ENCODE data around the gene TLK2.

Gene TLK2

GRCh38 chr17:62630365-62631085, 151.9 kb downstream of the TLK2 start:
- FAIRE-seq, result no peak

GRCh38 chr17:62631086-62631935, 152.7 kb downstream of the TLK2 start:
- FAIRE-seq, result no peak

GRCh38 chr17:62631936-62632924, 153.6 kb downstream of the TLK2 start:
- FAIRE-seq, result no peak

- FAIRE-seq, result no peak
Observed at GRCh38 chr17:62637809-62638208, 159.2 kb downstream of the TLK2 start.

GRCh38 chr17:62641153-62641552, 162.5 kb downstream of the TLK2 start:
- no peak for FAIRE-seq

- no peak for FAIRE-seq
Observed at GRCh38 chr17:62641951-62642350, 163.3 kb downstream of the TLK2 start.

- no peak for FAIRE-seq
Observed at GRCh38 chr17:62643496-62643895, 164.9 kb downstream of the TLK2 start.

- FAIRE-seq, result no peak
Observed at GRCh38 chr17:62644487-62645173, 166.0 kb downstream of the TLK2 start.

- FAIRE-seq, result no peak
Observed at GRCh38 chr17:62648251-62648955, 169.8 kb downstream of the TLK2 start.

- no peak for FAIRE-seq
Observed at GRCh38 chr17:62648956-62649294, 170.3 kb downstream of the TLK2 start.

- no peak for FAIRE-seq
Observed at GRCh38 chr17:62649570-62649969, 170.9 kb downstream of the TLK2 start.

- no peak for FAIRE-seq
Observed at GRCh38 chr17:62650587-62650986, 172.0 kb downstream of the TLK2 start.

GRCh38 chr17:62652251-62653001, 173.8 kb downstream of the TLK2 start:
- FAIRE-seq, result no peak

- no peak for FAIRE-seq
Observed at GRCh38 chr17:62653002-62653825, 174.6 kb downstream of the TLK2 start.

GRCh38 chr17:62653826-62654761, 175.5 kb downstream of the TLK2 start:
- no peak for FAIRE-seq

- no peak for FAIRE-seq
Observed at GRCh38 chr17:62655656-62656055, 177.0 kb downstream of the TLK2 start.

- no peak for FAIRE-seq
Observed at GRCh38 chr17:62656446-62656845, 177.8 kb downstream of the TLK2 start.

GRCh38 chr17:62657145-62657665, 178.6 kb downstream of the TLK2 start:
- no peak for FAIRE-seq

- FAIRE-seq, result no peak
Observed at GRCh38 chr17:62657690-62658089, 179.1 kb downstream of the TLK2 start.

All from G401.6 (cell line).